ENCODE results near the gene TMEM213. TPM values are rescaled to one million over a fixed set of nuclear protein-coding genes. Genes with fewer than 3 reads are reported as not detected.

TMEM213 gene
- total and polyA plus RNA-seq, 10 donors, result 0.05 TPM; not detected in 9

GRCh38 chr7:138813945-138814344 is 16.2 kb downstream of the TMEM213 start:
- TF ChIP-seq POLR2A (IDR thresholded peaks at IDR 0.05), result no peak
- TF ChIP-seq POLR2AphosphoS5 (IDR thresholded peaks at IDR 0.05), result no peak
- 51 to 77% (median 62%) methylated on average over 2 of the region's 2 CpGs for WGBS, 5 donors
- no peak for DNase-seq

GRCh38 chr7:138814816-138815332 is 17.1 kb downstream of the TMEM213 start:
- H3K4me1 ChIP-seq, result no peaks in the 10 kb centered on the region
- no peaks in the 10 kb centered on the region for H3K9me3 ChIP-seq
- DNase-seq, result no peak
- H3K27ac ChIP-seq, result no peak overlapping the region
- intact Hi-C loops (cut with DNase I; ENCODE audit: low total_unique reads), result no loop called here
- H3K4me3 ChIP-seq, result no peak overlapping the region
- no peaks in the 10 kb centered on the region for H3K36me3 ChIP-seq
- WGBS, 5 donors, result 80 to 87% (median 84%) methylated on average over 1 of the region's 1 CpG
- TF ChIP-seq POLR2A (IDR thresholded peaks at IDR 0.05), result no peak
- TF ChIP-seq, protein P1, sequence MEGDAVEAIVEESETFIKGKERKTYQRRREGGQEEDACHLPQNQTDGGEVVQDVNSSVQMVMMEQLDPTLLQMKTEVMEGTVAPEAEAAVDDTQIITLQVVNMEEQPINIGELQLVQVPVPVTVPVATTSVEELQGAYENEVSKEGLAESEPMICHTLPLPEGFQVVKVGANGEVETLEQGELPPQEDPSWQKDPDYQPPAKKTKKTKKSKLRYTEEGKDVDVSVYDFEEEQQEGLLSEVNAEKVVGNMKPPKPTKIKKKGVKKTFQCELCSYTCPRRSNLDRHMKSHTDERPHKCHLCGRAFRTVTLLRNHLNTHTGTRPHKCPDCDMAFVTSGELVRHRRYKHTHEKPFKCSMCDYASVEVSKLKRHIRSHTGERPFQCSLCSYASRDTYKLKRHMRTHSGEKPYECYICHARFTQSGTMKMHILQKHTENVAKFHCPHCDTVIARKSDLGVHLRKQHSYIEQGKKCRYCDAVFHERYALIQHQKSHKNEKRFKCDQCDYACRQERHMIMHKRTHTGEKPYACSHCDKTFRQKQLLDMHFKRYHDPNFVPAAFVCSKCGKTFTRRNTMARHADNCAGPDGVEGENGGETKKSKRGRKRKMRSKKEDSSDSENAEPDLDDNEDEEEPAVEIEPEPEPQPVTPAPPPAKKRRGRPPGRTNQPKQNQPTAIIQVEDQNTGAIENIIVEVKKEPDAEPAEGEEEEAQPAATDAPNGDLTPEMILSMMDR (IDR thresholded peaks at IDR 0.05 in 8 of 11, conservative IDR thresholded peaks at IDR 0.05 in 3 of 11), result no peak
- TF ChIP-seq POLR2AphosphoS5 (IDR thresholded peaks at IDR 0.05), result no peak
- H3K27me3 ChIP-seq (replicated peaks in 1 of 7), result no peaks in the 10 kb centered on the region

More at GRCh38 chr7:138813945-138814344, 16.2 kb downstream of the TMEM213 start:
- H3K27me3 ChIP-seq (replicated peaks in 1 of 7), result no peaks in the 10 kb centered on the region
- H3K4me3 ChIP-seq, result no peak overlapping the region
- no peaks in the 10 kb centered on the region for H3K36me3 ChIP-seq
- no peaks in the 10 kb centered on the region for H3K4me1 ChIP-seq
- intact Hi-C loops (cut with DNase I; ENCODE audit: low total_unique reads), result no loop called here
- H3K9me3 ChIP-seq, result no peaks in the 10 kb centered on the region
- H3K27ac ChIP-seq, result no peak overlapping the region

GRCh38 chr7:138816650-138817049 is 18.9 kb downstream of the TMEM213 start:
- DNase-seq, result no peak
- Histone ChIP-seq H3K27me3 (replicated peaks in 1 of 7) (no peaks in the 10 kb centered on the region), H3K27ac (no peak overlapping the region), H3K4me1 (no peaks in the 10 kb centered on the region), H3K4me3 (no peak overlapping the region), H3K36me3 (no peaks in the 10 kb centered on the region), H3K9me3 (no peaks in the 10 kb centered on the region)
- no peak for TF ChIP-seq POLR2AphosphoS5 (IDR thresholded peaks at IDR 0.05)
- TF ChIP-seq, protein P1 (IDR thresholded peaks at IDR 0.05 in 8 of 11, conservative IDR thresholded peaks at IDR 0.05 in 3 of 11), result no peak
- TF ChIP-seq POLR2A (IDR thresholded peaks at IDR 0.05), result no peak
- WGBS, 5 donors, result 76 to 95% (median 86%) methylated on average over 1 of the region's 1 CpG
- intact Hi-C loops (cut with DNase I; ENCODE audit: low total_unique reads), result no loop called here

DNA sequence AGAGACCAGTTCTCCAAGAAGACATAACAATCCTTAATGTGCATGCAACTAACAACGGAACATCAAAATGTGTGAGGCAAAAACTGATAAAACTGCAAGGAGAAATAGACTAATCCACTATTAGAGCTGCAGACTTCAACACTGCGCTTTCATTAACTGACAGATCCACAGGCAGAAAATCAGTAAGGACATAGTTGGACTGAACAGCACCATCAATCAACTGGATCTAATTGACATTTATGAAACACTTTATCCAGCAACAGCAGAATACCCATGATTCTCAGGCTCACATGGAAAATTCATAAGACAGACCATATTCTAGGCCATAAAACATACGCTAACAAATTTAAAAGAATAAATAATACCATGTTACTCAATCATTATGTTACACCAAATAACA is 21.8 kb downstream of the TMEM213 start:
- Histone ChIP-seq H3K4me1 (no peaks in the 10 kb centered on the region), H3K36me3 (no peaks in the 10 kb centered on the region), H3K9me3 (no peaks in the 10 kb centered on the region), H3K4me3 (no peak overlapping the region), H3K27ac (no peak overlapping the region), H3K27me3 (replicated peaks in 1 of 7) (no peaks in the 10 kb centered on the region)
- no peak for DNase-seq
- TF ChIP-seq, protein P1 (IDR thresholded peaks at IDR 0.05 in 8 of 11, conservative IDR thresholded peaks at IDR 0.05 in 3 of 11), result no peak
- intact Hi-C loops (cut with DNase I; ENCODE audit: low total_unique reads), result no loop called here
- WGBS, 5 donors, result 78 to 98% (median 79%) methylated on average over 3 of the region's 3 CpGs

DNA sequence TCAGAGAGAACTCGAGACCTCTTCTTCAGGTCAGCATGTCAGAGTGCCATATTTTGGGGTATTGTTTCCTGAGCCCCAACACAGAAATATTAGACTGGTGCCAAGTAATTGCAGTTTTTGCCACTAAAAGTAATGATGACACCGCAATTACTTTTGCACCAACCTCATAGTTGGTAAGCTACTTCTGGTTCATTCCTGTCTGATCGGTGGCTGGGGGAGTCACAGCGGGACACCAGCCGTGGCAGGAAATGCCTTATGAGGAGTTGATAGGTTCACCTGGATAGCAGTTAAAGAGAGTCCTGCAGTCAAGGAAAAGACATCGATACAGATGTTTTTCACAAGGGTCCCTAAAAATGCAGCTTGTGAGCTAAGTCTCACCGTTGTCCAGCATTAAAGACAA is 24.1 kb downstream of the TMEM213 start:
- Histone ChIP-seq H3K4me3 (no peak overlapping the region), H3K27me3 (replicated peaks in 1 of 7) (peaks cover 0 to under 1% (median 0%) of the 10 kb centered on the region in 7 donors), H3K36me3 (no peaks in the 10 kb centered on the region), H3K4me1 (no peaks in the 10 kb centered on the region), H3K9me3 (peaks cover 0 to 5% (median 0%) of the 10 kb centered on the region in 8 donors), H3K27ac (no peak overlapping the region)
- intact Hi-C loops (cut with DNase I; ENCODE audit: low total_unique reads), result no loop called here
- TF ChIP-seq, protein P1 (IDR thresholded peaks at IDR 0.05 in 8 of 11, conservative IDR thresholded peaks at IDR 0.05 in 3 of 11), result no peak
- TF ChIP-seq POLR2AphosphoS5 (IDR thresholded peaks at IDR 0.05) (no peak), POLR2A (IDR thresholded peaks at IDR 0.05) (no peak)
- 89 to 97% (median 92%) methylated on average over 7 of the region's 7 CpGs for WGBS, 5 donors
- DNase-seq, result no peak
